Activated T-cell treated with anti-CD3 and anti-CD28 coated beads, Interleukin-2, amount 50 U/mL, for 72 hours (primary cell): ENCODE measurements around the gene BEX3. TPM values are rescaled to one million over a fixed set of nuclear protein-coding genes. Genes with fewer than 3 reads are reported as not detected.

Experiments
- ATAC-seq, 2 donors: fragments of 150-1000 bp; cut with Tn5 transposase; replicated peaks in 1 of 2; 2 replicates each; pipeline ENCODE4 v1.10.0; 2021; ENCODE audit warnings: moderate library complexity in 2 of 2, mild to moderate bottlenecking in 1 of 2
- DNase-seq, 2 donors: peaks; one replicate each; pipeline ENCODE4 v3.0.0; 2021 to 2022; ENCODE audit warnings: mixed read lengths in 1 of 2
- H3K27ac Mint-ChIP-seq: one replicate; pipeline ENCODE4 v1.8.0; 2022; ENCODE audit warnings: mild to moderate bottlenecking, moderate library complexity, mixed read lengths
- H3K27me3 Mint-ChIP-seq: one replicate; pipeline ENCODE4 v1.8.0; 2022; ENCODE audit warnings: low read depth, mixed read lengths
- H3K36me3 Mint-ChIP-seq, 2 donors: one replicate each; pipeline ENCODE4 v1.8.0; 2022; ENCODE audit warnings: mixed read lengths in 2 of 2, mild to moderate bottlenecking in 1 of 2; ENCODE audit not compliant: insufficient read depth in 2 of 2
- H3K4me1 Mint-ChIP-seq: one replicate; pipeline ENCODE4 v1.8.0; 2022; ENCODE audit warnings: low read depth, mixed read lengths
- H3K4me3 Mint-ChIP-seq, 2 donors: one replicate each; pipeline ENCODE4 v1.8.0; 2022; ENCODE audit warnings: mild to moderate bottlenecking in 2 of 2, mixed read lengths in 2 of 2, moderate library complexity in 2 of 2
- H3K9me3 Mint-ChIP-seq, 2 donors: one replicate each; pipeline ENCODE4 v1.8.0; 2022; ENCODE audit warnings: mixed read lengths in 2 of 2
- total RNA-seq, 2 donors: library from RNA; stranded (reverse); gene quantifications; one replicate each; pipeline ENCODE4 v1.2.3, GENCODE V29; 2022

Gene BEX3
- total RNA-seq, 2 donors from 2014 or later = 17.3 to 33.0 TPM

- DNase-seq = no peak
- peak in 1 of 2 donors; percentile 43 for ATAC-seq
- no peaks in the 10 kb centered on the region for H3K36me3 Mint-ChIP-seq
- peak overlapping the region in 1 of 2 donors; percentile 25 for H3K4me3 Mint-ChIP-seq
- H3K27ac Mint-ChIP-seq = no peak overlapping the region
- H3K4me1 Mint-ChIP-seq = no peaks in the 10 kb centered on the region
- H3K27me3 Mint-ChIP-seq = peaks cover 4% of the 10 kb centered on the region
- H3K9me3 Mint-ChIP-seq = no peaks in the 10 kb centered on the region
These were observed 38.7 kb downstream of the BEX3 start for GRCh38 chrX:103415068-103415467.

GRCh38 chrX:103415528-103415927, 39.2 kb downstream of the BEX3 start:
- H3K27me3 Mint-ChIP-seq = no peaks in the 10 kb centered on the region
- DNase-seq (no peak), ATAC-seq (peak; percentile 70 to 85)
- H3K9me3 Mint-ChIP-seq = no peaks in the 10 kb centered on the region
- no peaks in the 10 kb centered on the region for H3K4me1 Mint-ChIP-seq
- H3K27ac Mint-ChIP-seq = no peak overlapping the region
- no peak overlapping the region for H3K4me3 Mint-ChIP-seq
- no peaks in the 10 kb centered on the region for H3K36me3 Mint-ChIP-seq

GRCh38 chrX:103417370-103417769, 41.0 kb downstream of the BEX3 start:
- ATAC-seq = no peak
- peaks cover 14% of the 10 kb centered on the region for H3K27me3 Mint-ChIP-seq
- no peaks in the 10 kb centered on the region for H3K4me1 Mint-ChIP-seq
- no peak overlapping the region for H3K4me3 Mint-ChIP-seq
- H3K27ac Mint-ChIP-seq = no peak overlapping the region
- H3K36me3 Mint-ChIP-seq = no peaks in the 10 kb centered on the region
- no peaks in the 10 kb centered on the region for H3K9me3 Mint-ChIP-seq
- DNase-seq = no peak

- H3K27ac Mint-ChIP-seq = no peak overlapping the region
- no peaks in the 10 kb centered on the region for H3K36me3 Mint-ChIP-seq
- DNase-seq (no peak), ATAC-seq (no peak)
- H3K27me3 Mint-ChIP-seq = peaks cover 19% of the 10 kb centered on the region
- no peaks in the 10 kb centered on the region for H3K4me1 Mint-ChIP-seq
- H3K9me3 Mint-ChIP-seq = no peaks in the 10 kb centered on the region
- H3K4me3 Mint-ChIP-seq = no peak overlapping the region
These were observed 41.6 kb downstream of the BEX3 start for GRCh38 chrX:103417933-103418332.

- ATAC-seq = no peak
These were observed 42.5 kb downstream of the BEX3 start for GRCh38 chrX:103418811-103419340.

GRCh38 chrX:103423955-103424638, 47.8 kb downstream of the BEX3 start:
- Mint-ChIP-seq H3K4me3 (no peak overlapping the region), H3K4me1 (no peaks in the 10 kb centered on the region), H3K36me3 (no peaks in the 10 kb centered on the region), H3K9me3 (no peaks in the 10 kb centered on the region), H3K27me3 (peaks cover 23% of the 10 kb centered on the region), H3K27ac (no peak overlapping the region)
- no peak for ATAC-seq
- DNase-seq = no peak

More at GRCh38 chrX:103418811-103419340, 42.5 kb downstream of the BEX3 start:
- no peak for DNase-seq
- Mint-ChIP-seq H3K36me3 (no peaks in the 10 kb centered on the region), H3K27ac (no peak overlapping the region), H3K9me3 (no peaks in the 10 kb centered on the region), H3K4me3 (no peak overlapping the region), H3K4me1 (no peaks in the 10 kb centered on the region), H3K27me3 (peaks cover 23% of the 10 kb centered on the region)

Other genes starting within 250 kb of the BEX3 start
- gene BEX4, start 161.4 kb upstream of the BEX3 start, total RNA-seq = 10 to 100 TPM; 22.6 to 25.0 TPM
- gene TCEAL8, start 121.4 kb upstream of the BEX3 start, total RNA-seq = 10 to 100 TPM; 30.9 to 31.9 TPM
- gene TCEAL5, start 99.8 kb upstream of the BEX3 start, total RNA-seq = not detected
- 10 to 100 TPM; 36.7 to 45.6 TPM for gene BEX2, start 65.5 kb upstream of the BEX3 start, total RNA-seq
- not detected for gene TCEAL7, start 46.3 kb upstream of the BEX3 start, total RNA-seq
- 1 to 10 TPM; 1.6 to 3.5 TPM for gene TCEAL9, start 20.0 kb upstream of the BEX3 start, total RNA-seq
- gene RAB40A, start 143.0 kb downstream of the BEX3 start, total RNA-seq = under 1 TPM; 0.21 to 0.36 TPM
- gene TCEAL4, start 209.0 kb downstream of the BEX3 start, total RNA-seq = 10 to 100 TPM; 12.9 to 17.7 TPM
- gene TCEAL3, start 231.4 kb downstream of the BEX3 start, total RNA-seq = 1 to 10 TPM; 5.9 to 6.5 TPM